Caco-2 (cell line): ENCODE measurements around the gene CDH12. TPM values are rescaled to one million over a fixed set of nuclear protein-coding genes. Genes with fewer than 3 reads are reported as not detected.

ENCODE experiments used
- BruUV-seq: library from RNA; stranded (reverse); fragments of 400-500 nt; replicated peaks from 2 replicates; lab custom pipeline; 2021; lab: Mats Ljungman, UMichigan
- CTCF ChIA-PET: fragments of 300-600 bp; sonication (Branson Sonifier 250); formaldehyde crosslinking; loops from one replicate; lab custom pipeline; 2022; ENCODE audit warnings: antibody characterized with exemption; lab: Charles Lee
- POLR2A ChIA-PET: fragments of 300-600 bp; sonication (Branson Sonifier 250); formaldehyde crosslinking; loops from one replicate; lab custom pipeline; 2022; ENCODE audit warnings: antibody characterized with exemption; lab: Charles Lee
- DNase-seq, 2 experiments: peaks; one replicate each; pipeline versions ENCODE4 v3.0.0 to v3.0.0-alpha.2; 2020 to 2022
- H3K27me3 ChIP-seq: replicated peaks from 2 replicates; pipeline ENCODE4 v1.6.0; 2011; ENCODE audit warnings: low read length; ENCODE audit not compliant: control insufficient read depth, insufficient read depth
- H3K36me3 ChIP-seq: 2 replicates; pipeline ENCODE4 v1.5.1; 2011; ENCODE audit warnings: low read length; ENCODE audit not compliant: control insufficient read depth, insufficient read depth
- H3K4me1 ChIP-seq: fragments of 250-450 bp; sonication (Bioruptor Pico); 2 replicates; pipeline ENCODE4 v1.5.1; 2020; ENCODE audit warnings: mild to moderate bottlenecking
- H3K4me3 ChIP-seq: 2 replicates; pipeline ENCODE4 v1.5.1; 2011; ENCODE audit warnings: low read depth, mild to moderate bottlenecking, control low read depth, low read length
- H3K9me3 ChIP-seq: fragments of 250-450 bp; sonication (Bioruptor Pico); 2 replicates; pipeline ENCODE4 v1.5.1; 2020; ENCODE audit warnings: mild to moderate bottlenecking, moderate library complexity
- H3K27ac Mint-ChIP-seq: one replicate; pipeline ENCODE4 v1.8.0; 2022; ENCODE audit warnings: mixed read lengths; ENCODE audit not compliant: unreplicated experiment
- H3K27me3 Mint-ChIP-seq: one replicate; pipeline ENCODE4 v1.8.0; 2022; ENCODE audit warnings: mixed read lengths; ENCODE audit not compliant: insufficient read depth, unreplicated experiment
- H3K36me3 Mint-ChIP-seq: one replicate; pipeline ENCODE4 v1.8.0; 2022; ENCODE audit warnings: mild to moderate bottlenecking, mixed read lengths; ENCODE audit not compliant: insufficient read depth, unreplicated experiment
- H3K4me1 Mint-ChIP-seq: one replicate; pipeline ENCODE4 v1.8.0; 2022; ENCODE audit warnings: low read depth, mixed read lengths; ENCODE audit not compliant: unreplicated experiment
- H3K4me3 Mint-ChIP-seq: one replicate; pipeline ENCODE4 v1.8.0; 2022; ENCODE audit warnings: mild to moderate bottlenecking, moderate library complexity, mixed read lengths; ENCODE audit not compliant: unreplicated experiment
- H3K9me3 Mint-ChIP-seq: one replicate; pipeline ENCODE4 v1.8.0; 2022; ENCODE audit warnings: mixed read lengths; ENCODE audit not compliant: unreplicated experiment
- intact Hi-C: fragments of 100-400 bp; cut with micrococcal nuclease; formaldehyde crosslinking; loops from one replicate; pipeline ENCODE4 v1.10.0; 2022; ENCODE audit not compliant: unreplicated experiment
- total RNA-seq: library from RNA; stranded (reverse); gene quantifications from 2 replicates; pipeline ENCODE4 v1.2.3, GENCODE V29; 2022
- TF ChIP-seq, protein P1 (sequence below), 2 experiments: fragments of 200-600 bp in 1 of 2; IDR thresholded peaks; 1 replicate in 1 of 2; 2 replicates in 1 of 2; pipeline versions ENCODE4 v1.5.1 to v1.8.0; 2011 to 2022; ENCODE audit warnings: antibody characterized with exemption in 1 of 2, control low read depth in 1 of 2, inconsistent platforms in 1 of 2, low read depth in 1 of 2, low read length in 1 of 2, mild to moderate bottlenecking in 1 of 2, moderate library complexity in 1 of 2; ENCODE audit not compliant: insufficient read depth in 1 of 2, severe bottlenecking in 1 of 2, unreplicated experiment in 1 of 2

CDH12 gene
- total RNA-seq, 1 experiment from 2014 or later, result not detected

DNA sequence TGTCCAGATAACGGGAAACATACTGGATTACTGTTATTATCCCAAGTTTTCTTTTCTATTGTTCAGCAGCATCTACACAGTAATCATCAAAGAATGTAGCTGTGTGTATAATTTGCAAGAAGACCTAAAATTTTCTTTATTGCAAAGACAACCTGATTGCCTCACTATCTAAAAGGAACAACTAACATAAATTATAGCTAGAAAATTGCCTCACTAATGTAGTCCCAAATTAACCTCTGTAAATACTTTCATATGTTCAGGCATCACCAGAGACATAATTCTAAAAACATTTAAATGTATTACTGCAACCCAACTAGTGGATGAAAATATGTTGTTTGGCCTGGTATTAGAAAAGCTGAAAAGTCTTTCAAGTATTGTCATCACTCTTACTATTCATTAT, 275.4 kb downstream of the CDH12 start:
- Mint-ChIP-seq H3K9me3 (no peaks in the 10 kb centered on the region), H3K36me3 (no peaks in the 10 kb centered on the region), H3K27ac (no peak overlapping the region), H3K4me3 (no peak overlapping the region), H3K4me1 (no peaks in the 10 kb centered on the region), H3K27me3 (no peaks in the 10 kb centered on the region)
- ChIA-PET CTCF (no interaction called here), POLR2A (no interaction called here)
- no peaks in the 10 kb centered on the region for H3K4me1 ChIP-seq
- TF ChIP-seq, protein P1, sequence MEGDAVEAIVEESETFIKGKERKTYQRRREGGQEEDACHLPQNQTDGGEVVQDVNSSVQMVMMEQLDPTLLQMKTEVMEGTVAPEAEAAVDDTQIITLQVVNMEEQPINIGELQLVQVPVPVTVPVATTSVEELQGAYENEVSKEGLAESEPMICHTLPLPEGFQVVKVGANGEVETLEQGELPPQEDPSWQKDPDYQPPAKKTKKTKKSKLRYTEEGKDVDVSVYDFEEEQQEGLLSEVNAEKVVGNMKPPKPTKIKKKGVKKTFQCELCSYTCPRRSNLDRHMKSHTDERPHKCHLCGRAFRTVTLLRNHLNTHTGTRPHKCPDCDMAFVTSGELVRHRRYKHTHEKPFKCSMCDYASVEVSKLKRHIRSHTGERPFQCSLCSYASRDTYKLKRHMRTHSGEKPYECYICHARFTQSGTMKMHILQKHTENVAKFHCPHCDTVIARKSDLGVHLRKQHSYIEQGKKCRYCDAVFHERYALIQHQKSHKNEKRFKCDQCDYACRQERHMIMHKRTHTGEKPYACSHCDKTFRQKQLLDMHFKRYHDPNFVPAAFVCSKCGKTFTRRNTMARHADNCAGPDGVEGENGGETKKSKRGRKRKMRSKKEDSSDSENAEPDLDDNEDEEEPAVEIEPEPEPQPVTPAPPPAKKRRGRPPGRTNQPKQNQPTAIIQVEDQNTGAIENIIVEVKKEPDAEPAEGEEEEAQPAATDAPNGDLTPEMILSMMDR (IDR thresholded peaks at IDR 0.05; ENCODE audit: insufficient read depth in 1 of 2, low read depth in 1 of 2, low read length in 1 of 2, severe bottlenecking in 1 of 2, unreplicated experiment in 1 of 2), result no peak
- BruUV-seq, result no TSS peak
- DNase-seq, result no peak
- no peaks in the 10 kb centered on the region for H3K9me3 ChIP-seq
- H3K27me3 ChIP-seq, result no peaks in the 10 kb centered on the region
- H3K4me3 ChIP-seq, result no peak overlapping the region
- H3K36me3 ChIP-seq, result no peaks in the 10 kb centered on the region
- intact Hi-C loops, result no loop called here

GRCh38 chr5:22577006-22577405, 276.1 kb downstream of the CDH12 start:
- H3K27me3 Mint-ChIP-seq, result no peaks in the 10 kb centered on the region
- Histone ChIP-seq H3K4me3 (no peak overlapping the region), H3K9me3 (no peaks in the 10 kb centered on the region), H3K4me1 (no peaks in the 10 kb centered on the region), H3K27me3 (no peaks in the 10 kb centered on the region), H3K36me3 (no peaks in the 10 kb centered on the region)
- H3K27ac Mint-ChIP-seq, result no peak overlapping the region
- intact Hi-C loops, result no loop called here
- H3K4me3 Mint-ChIP-seq, result no peak overlapping the region
- H3K36me3 Mint-ChIP-seq, result no peaks in the 10 kb centered on the region
- DNase-seq, result no peak
- H3K4me1 Mint-ChIP-seq, result no peaks in the 10 kb centered on the region
- BruUV-seq, result no TSS peak
- CTCF ChIA-PET, result no interaction called here
- TF ChIP-seq, protein P1 (IDR thresholded peaks at IDR 0.05; ENCODE audit: insufficient read depth in 1 of 2, low read depth in 1 of 2, low read length in 1 of 2, severe bottlenecking in 1 of 2, unreplicated experiment in 1 of 2), result no peak
- H3K9me3 Mint-ChIP-seq, result no peaks in the 10 kb centered on the region
- POLR2A ChIA-PET, result no interaction called here

DNA sequence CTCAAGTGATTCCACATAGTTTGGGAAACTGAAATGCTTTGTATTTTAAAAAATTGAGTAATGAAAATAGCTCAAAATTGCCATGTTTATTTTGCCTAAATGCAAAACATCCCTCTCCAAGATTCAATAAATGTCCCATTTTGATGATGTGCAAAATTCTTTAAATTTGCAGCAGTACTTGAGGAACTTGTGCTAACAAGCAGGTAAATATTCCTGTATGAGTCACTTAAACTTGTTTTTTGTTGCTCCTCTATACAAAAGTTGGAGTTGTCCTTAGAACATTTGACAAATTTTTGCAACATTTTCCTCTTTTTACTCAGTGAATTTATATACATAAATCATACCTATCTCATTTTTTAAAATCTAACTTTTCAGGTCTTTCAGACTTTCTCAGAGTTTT, 280.2 kb downstream of the CDH12 start:
- Histone ChIP-seq H3K4me3 (no peak overlapping the region), H3K36me3 (no peaks in the 10 kb centered on the region), H3K9me3 (no peaks in the 10 kb centered on the region), H3K27me3 (no peaks in the 10 kb centered on the region), H3K4me1 (no peaks in the 10 kb centered on the region)
- TF ChIP-seq, protein P1 (IDR thresholded peaks at IDR 0.05; ENCODE audit: insufficient read depth in 1 of 2, low read depth in 1 of 2, low read length in 1 of 2, severe bottlenecking in 1 of 2, unreplicated experiment in 1 of 2), result no peak
- peaks cover 3% of the 10 kb centered on the region for H3K27me3 Mint-ChIP-seq
- H3K4me1 Mint-ChIP-seq, result no peaks in the 10 kb centered on the region
- no peaks in the 10 kb centered on the region for H3K9me3 Mint-ChIP-seq
- H3K36me3 Mint-ChIP-seq, result no peaks in the 10 kb centered on the region
- intact Hi-C loops, result no loop called here
- no peak overlapping the region for H3K27ac Mint-ChIP-seq
- ChIA-PET POLR2A (no interaction called here), CTCF (no interaction called here)
- DNase-seq, result no peak
- no peak overlapping the region for H3K4me3 Mint-ChIP-seq
- no TSS peak for BruUV-seq
